ENCODE data around the gene CTNNB1.

DNA sequence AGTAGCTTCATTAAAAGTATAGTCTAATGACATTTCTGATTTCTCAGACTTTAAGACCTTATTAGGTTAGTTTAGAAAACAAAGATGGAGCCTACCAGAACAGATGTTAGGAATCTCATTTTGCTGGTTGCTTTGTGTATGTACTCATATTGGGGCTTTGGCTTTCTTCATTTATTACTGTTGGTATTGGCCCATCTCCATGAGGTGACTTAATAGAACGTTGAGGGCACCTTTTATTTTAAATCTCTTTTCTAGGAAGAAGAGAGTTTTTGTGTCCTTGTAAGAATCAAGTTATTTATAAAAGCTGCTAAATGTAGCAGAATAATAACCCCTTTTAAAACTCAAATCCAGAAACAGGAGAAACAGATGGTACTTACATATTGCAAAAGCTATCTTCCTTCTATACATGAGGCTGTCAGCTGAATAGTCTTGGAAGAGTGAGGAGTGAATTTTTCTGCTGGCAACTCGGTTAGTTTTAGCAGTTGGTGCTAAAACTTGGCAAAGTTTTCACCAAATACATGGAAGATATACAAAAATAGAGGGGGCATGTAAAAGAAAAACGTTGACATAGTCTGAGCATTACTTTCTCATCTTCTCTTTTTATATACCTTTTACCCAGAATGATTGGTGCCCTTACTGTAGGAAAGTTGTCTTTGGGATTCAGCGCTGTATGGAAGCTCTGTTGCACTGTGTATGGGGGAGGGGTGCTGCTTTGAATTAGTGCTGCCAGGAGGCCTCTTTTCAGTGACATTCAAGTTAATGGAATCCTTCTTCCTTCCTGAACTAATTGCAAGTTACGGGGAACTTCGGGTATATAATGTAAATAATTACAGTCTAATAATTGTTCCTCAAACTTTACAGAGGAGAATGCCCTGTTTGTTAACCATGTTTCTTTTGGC lies 35.8 kb downstream of the CTNNB1 start:
- TF ChIP-seq CTCF (conservative IDR thresholded peaks at IDR 0.05; ENCODE audit: low read depth, low read length) (no peak), EZH2 (IDR thresholded peaks at IDR 0.05; ENCODE audit: borderline replicate concordance, low read depth, low read length, poor library complexity, severe bottlenecking) (no peak)
